Stimulated activated CD4-positive, alpha-beta T cell treated with anti-CD3 and anti-CD28 coated beads, Interleukin-1b, Interleukin-23, amount 100 ng/mL, for 4 hours (primary cell): ENCODE results near the gene PPP1R3C.

ENCODE experiments used
- DNase-seq, 2 donors: peaks; one replicate each; pipeline ENCODE4 v3.0.0-alpha.2; 2020; ENCODE audit warnings: low read depth in 2 of 2

PPP1R3C gene

GRCh38 chr10:91632671-91633550, at the start of gene PPP1R3C:
Gene PPP1R3C (minus strand): TSS chr10:91633071. CDS start chr10:91632969, 102 bp downstream.
- peak; percentile 10 to 42 for DNase-seq

GRCh38 chr10:91681361-91682276, 48.7 kb upstream of the PPP1R3C start:
- no peak for DNase-seq

- DNase-seq: no peak
Measured at GRCh38 chr10:91680487-91680886, 47.6 kb upstream of the PPP1R3C start.

- no peak for DNase-seq
Measured at GRCh38 chr10:91679296-91679695, 46.4 kb upstream of the PPP1R3C start.

- no peak for DNase-seq
Measured at GRCh38 chr10:91677911-91678310, 45.0 kb upstream of the PPP1R3C start.

GRCh38 chr10:91672021-91672608, 39.2 kb upstream of the PPP1R3C start:
- no peak for DNase-seq

- no peak for DNase-seq
Measured at GRCh38 chr10:91668913-91669312, 36.0 kb upstream of the PPP1R3C start.

- DNase-seq: no peak
Measured at GRCh38 chr10:91665842-91666241, 33.0 kb upstream of the PPP1R3C start.

- DNase-seq: no peak
Measured at GRCh38 chr10:91664426-91664825, 31.6 kb upstream of the PPP1R3C start.

- DNase-seq: no peak
Measured at GRCh38 chr10:91662993-91663392, 30.1 kb upstream of the PPP1R3C start.

- DNase-seq: no peak
Measured at GRCh38 chr10:91653219-91653870, 20.5 kb upstream of the PPP1R3C start.

- no peak for DNase-seq
Measured at GRCh38 chr10:91652364-91652763, 19.5 kb upstream of the PPP1R3C start.

GRCh38 chr10:91643700-91644099, 10.8 kb upstream of the PPP1R3C start:
- DNase-seq: no peak

- no peak for DNase-seq
Measured at GRCh38 chr10:91642831-91643692, 10.2 kb upstream of the PPP1R3C start.

- no peak for DNase-seq
Measured at GRCh38 chr10:91636892-91637291, 4.0 kb upstream of the PPP1R3C start.

- peak in 1 of 2 donors; percentile 26 for DNase-seq
Measured at GRCh38 chr10:91635401-91636400, 2.8 kb upstream of the PPP1R3C start.

- DNase-seq: no peak
Measured at GRCh38 chr10:91634898-91635297, 2.0 kb upstream of the PPP1R3C start.

GRCh38 chr10:91634246-91634645, 1.4 kb upstream of the PPP1R3C start:
- DNase-seq: no peak

GRCh38 chr10:91630625-91631024, 2.2 kb downstream of the PPP1R3C start:
- no peak for DNase-seq
